IMR-90 (cell line): ENCODE data around the gene CROT. TPM values are rescaled to one million over a fixed set of nuclear protein-coding genes. Genes with fewer than 3 reads are reported as not detected.

Experiments
- ATAC-seq: fragments of 200-7000 bp; cut with Tn5 transposase; 2 replicates; pipeline ENCODE4 v1.9.1; 2020; ENCODE audit warnings: low read depth, mild to moderate bottlenecking, moderate library complexity
- BruUV-seq: library from RNA; stranded (reverse); fragments of 400-500 nt; replicated peaks from 2 replicates; lab custom pipeline; 2021; lab: Mats Ljungman, UMichigan
- CTCF ChIA-PET: fragments of 300-600 bp; formaldehyde crosslinking; extraction: SDS; loops from one replicate; lab custom pipeline; 2021; ENCODE audit warnings: antibody characterized with exemption; lab: Yijun Ruan, JAX
- POLR2A ChIA-PET: fragments of 300-600 bp; sonication (Branson Sonifier 250); formaldehyde crosslinking; loops from one replicate; lab custom pipeline; 2022; ENCODE audit warnings: antibody characterized with exemption; ENCODE audit not compliant: unreplicated experiment; lab: Charles Lee
- DNase-seq: peaks from one replicate; pipeline ENCODE4 v3.0.0; 2013
- H2AFZ ChIP-seq: replicated peaks from 2 replicates; pipeline ENCODE3; 2013; ENCODE audit warnings: low read length, mild to moderate bottlenecking; ENCODE audit not compliant: poor library complexity
- H2AK5ac ChIP-seq: 2 replicates; pipeline ENCODE4 v1.6.1; 2013; ENCODE audit warnings: low read depth, low read length, inconsistent platforms
- H2AK9ac ChIP-seq: replicated peaks from 2 replicates; pipeline ENCODE3; 2013; ENCODE audit warnings: mild to moderate bottlenecking, low read depth, low read length, moderate library complexity; ENCODE audit not compliant: poor library complexity
- H2BK120ac ChIP-seq: 2 replicates; pipeline ENCODE4 v1.6.1; 2013; ENCODE audit warnings: low read depth, low read length, inconsistent platforms
- H2BK15ac ChIP-seq: 3 replicates; pipeline ENCODE4 v1.6.1; 2013; ENCODE audit warnings: low read depth, low read length, inconsistent platforms
- H2BK20ac ChIP-seq: 2 replicates; pipeline ENCODE4 v1.6.1; 2013; ENCODE audit warnings: low read depth, mild to moderate bottlenecking, inconsistent platforms, low read length, moderate library complexity
- H2BK5ac ChIP-seq: 2 replicates; pipeline ENCODE4 v1.6.1; 2013; ENCODE audit warnings: mild to moderate bottlenecking, low read depth, low read length, inconsistent platforms; ENCODE audit not compliant: poor library complexity, severe bottlenecking
- H3K14ac ChIP-seq: replicated peaks from 2 replicates; pipeline ENCODE4 v1.6.1; 2013; ENCODE audit warnings: low read depth, low read length, inconsistent platforms
- H3K18ac ChIP-seq: 2 replicates; pipeline ENCODE4 v1.6.1; 2013; ENCODE audit warnings: low read depth, low read length, control low read depth
- H3K23ac ChIP-seq: 2 replicates; pipeline ENCODE4 v1.6.1; 2013; ENCODE audit warnings: low read depth, low read length, inconsistent platforms
- H3K27ac ChIP-seq: 2 replicates; pipeline ENCODE4 v1.5.1; 2013; ENCODE audit warnings: mild to moderate bottlenecking, control low read depth, low read length; ENCODE audit not compliant: insufficient read depth
- H3K27me3 ChIP-seq: 2 replicates; pipeline ENCODE4 v1.6.1; 2013; ENCODE audit warnings: low read length; ENCODE audit not compliant: control insufficient read depth, insufficient read depth
- H3K36me3 ChIP-seq: 2 replicates; pipeline ENCODE4 v1.6.1; 2013; ENCODE audit warnings: low read length, mixed read lengths; ENCODE audit not compliant: control insufficient read depth, insufficient read depth
- H3K4ac ChIP-seq: 2 replicates; pipeline ENCODE4 v1.6.1; 2013; ENCODE audit warnings: low read depth, low read length, inconsistent platforms
- H3K4me1 ChIP-seq: 2 replicates; pipeline ENCODE4 v1.6.1; 2013; ENCODE audit warnings: low read length, mixed read lengths; ENCODE audit not compliant: control insufficient read depth, insufficient read depth
- H3K4me2 ChIP-seq: 2 replicates; pipeline ENCODE4 v1.6.1; 2013; ENCODE audit warnings: low read depth, mild to moderate bottlenecking, control low read depth, low read length, moderate library complexity
- H3K4me3 ChIP-seq: 2 replicates; pipeline ENCODE4 v1.5.1; 2013; ENCODE audit warnings: low read depth, mild to moderate bottlenecking, control low read depth, low read length, moderate library complexity; ENCODE audit not compliant: insufficient read depth
- H3K56ac ChIP-seq: 2 replicates; pipeline ENCODE4 v1.6.1; 2013; ENCODE audit warnings: low read length, inconsistent platforms; ENCODE audit not compliant: insufficient read depth; ENCODE audit errors: extremely low read depth
- H3K79me1 ChIP-seq, 2 experiments: 2 replicates each; pipeline ENCODE4 v1.6.1; 2013; ENCODE audit warnings: low read length in 2 of 2, inconsistent platforms in 1 of 2, low read depth in 1 of 2
- H3K9ac ChIP-seq: 2 replicates; pipeline ENCODE4 v1.6.1; 2013; ENCODE audit warnings: low read depth, low read length, control low read depth
- H3K9me1 ChIP-seq: 2 replicates; pipeline ENCODE4 v1.6.1; 2013; ENCODE audit warnings: low read length, inconsistent platforms; ENCODE audit not compliant: insufficient read depth
- H3K9me3 ChIP-seq: 2 replicates; pipeline ENCODE4 v1.6.1; 2013; ENCODE audit warnings: low read length; ENCODE audit not compliant: control insufficient read depth, insufficient read depth
- H4K20me1 ChIP-seq: 2 replicates; pipeline ENCODE4 v1.6.1; 2013; ENCODE audit warnings: low read length, inconsistent platforms; ENCODE audit not compliant: insufficient read depth
- H4K5ac ChIP-seq: 2 replicates; pipeline ENCODE4 v1.6.1; 2013; ENCODE audit warnings: mild to moderate bottlenecking, low read depth, low read length, control low read depth
- H4K8ac ChIP-seq, 2 experiments: 2 replicates each; pipeline ENCODE4 v1.6.1; 2013; ENCODE audit warnings: low read depth in 2 of 2, low read length in 2 of 2, control low read depth in 1 of 2, inconsistent platforms in 1 of 2
- H4K91ac ChIP-seq: 2 replicates; pipeline ENCODE4 v1.6.1; 2013; ENCODE audit warnings: low read depth, low read length, inconsistent platforms; ENCODE audit not compliant: insufficient read depth
- BHLHE40 ChIP-seq: fragments of 150-350 bp; IDR thresholded peaks from 2 replicates; pipeline ENCODE4 v1.6.1; 2016; ENCODE audit warnings: mild to moderate bottlenecking, low read depth, low read length
- CEBPB ChIP-seq: IDR thresholded peaks from 2 replicates; pipeline ENCODE4 v1.6.1; 2012; ENCODE audit warnings: low read depth, low read length, improper control_type of control experiment
- CHD1 ChIP-seq: IDR thresholded peaks from 2 replicates; pipeline ENCODE4 v1.6.1; 2012; ENCODE audit warnings: low read depth, low read length, improper control_type of control experiment
- ELK1 ChIP-seq: fragments of 150-350 bp; IDR thresholded peaks from 2 replicates; pipeline ENCODE4 v1.6.1; 2016; ENCODE audit warnings: low read depth, mild to moderate bottlenecking, low read length, moderate library complexity, borderline replicate concordance
- FOS ChIP-seq: fragments of 150-350 bp; IDR thresholded peaks from 2 replicates; pipeline ENCODE4 v1.6.1; 2016; ENCODE audit warnings: low read depth, low read length
- MAFK ChIP-seq: IDR thresholded peaks from 2 replicates; pipeline ENCODE4 v1.6.1; 2012; ENCODE audit warnings: low read depth, low read length, improper control_type of control experiment
- MAZ ChIP-seq: IDR thresholded peaks from 2 replicates; pipeline ENCODE4 v1.6.1; 2012; ENCODE audit warnings: low read depth, mild to moderate bottlenecking, low read length, improper control_type of control experiment, moderate library complexity, borderline replicate concordance
- MXI1 ChIP-seq: IDR thresholded peaks from 2 replicates; pipeline ENCODE4 v1.6.1; 2012; ENCODE audit warnings: low read depth, mild to moderate bottlenecking, low read length, moderate library complexity, borderline replicate concordance
- NFE2L2 ChIP-seq: fragments of 150-350 bp; IDR thresholded peaks from 2 replicates; pipeline ENCODE4 v1.6.1; 2016; ENCODE audit warnings: low read depth, mild to moderate bottlenecking, low read length
- RAD21 ChIP-seq: IDR thresholded peaks from 2 replicates; pipeline ENCODE4 v1.6.1; 2012; ENCODE audit warnings: low read length, improper control_type of control experiment
- RCOR1 ChIP-seq: IDR thresholded peaks from 2 replicates; pipeline ENCODE4 v1.6.1; 2012; ENCODE audit warnings: mild to moderate bottlenecking, low read length, improper control_type of control experiment; ENCODE audit not compliant: insufficient replicate concordance
- SMC3 ChIP-seq: fragments of 150-350 bp; IDR thresholded peaks from 2 replicates; pipeline ENCODE4 v1.6.1; 2016; ENCODE audit warnings: low read depth, mild to moderate bottlenecking, antibody characterized with exemption, low read length, moderate library complexity
- USF2 ChIP-seq: fragments of 150-350 bp; IDR thresholded peaks from 2 replicates; pipeline ENCODE4 v1.6.1; 2017; ENCODE audit warnings: mild to moderate bottlenecking, antibody characterized with exemption, low read length, low read depth
- WGBS, 2 experiments: methylation state at CpG; one replicate each; pipeline versions ENCODE4 v1.1.5 to v1.1.7; 2013; ENCODE audit warnings: missing lambda C conversion rate in 2 of 2; ENCODE audit not compliant: insufficient read length in 1 of 2; ENCODE audit errors: extremely low coverage in 2 of 2; 5-methylcytosine and 5-hydroxymethylcytosine counted together
- dilution Hi-C: fragments of 300-500 bp; cut with HindIII; formaldehyde crosslinking; loops from one replicate; pipeline ENCODE4 v1.14.3; 2018; ENCODE audit warnings: low sequenced_read_pairs; ENCODE audit not compliant: unreplicated experiment
- in situ Hi-C: fragments of 300-500 bp; cut with MboI; formaldehyde crosslinking; loops from 3 replicates; pipeline ENCODE4 v1.14.3; 2019; ENCODE audit warnings: low sequenced_read_pairs, inconsistent platforms, mixed read lengths
- intact Hi-C: fragments of 100-400 bp; cut with micrococcal nuclease; formaldehyde crosslinking; loops from 2 replicates; pipeline ENCODE4 v1.10.0; 2022
- polyA plus RNA-seq, 3 experiments: library from polyadenylated mRNA; depleted of rRNA; stranded (reverse); fragments of >200 nt; gene quantifications; 2 replicates each; pipeline ENCODE4 v1.2.3, GENCODE V29; 2012; ENCODE audit warnings: low replicate concordance in 1 of 3
- total RNA-seq: library from RNA; depleted of rRNA; stranded (reverse); fragments of >200 nt; gene quantifications from 2 replicates; pipeline ENCODE4 v1.2.3, GENCODE V29; 2012

Gene CROT
- total and polyA plus RNA-seq, 2 of the 4 experiments (the other 2 are of a cell fraction), result 7.5 to 10.0 TPM

GRCh38 chr7:87341441-87341840 is 4.0 kb upstream of the CROT start:
- Histone ChIP-seq H3K9ac (0 out of 2 replicates have a peak overlapping the region, but pooled peaks have one; percentile 17), H2AFZ (no peak overlapping the region), H4K20me1 (no peaks in the 10 kb centered on the region), H2BK15ac (no peak overlapping the region), H3K9me1 (peaks cover 9% of the 10 kb centered on the region; the same call in 1 of the 2 replicates), H2BK120ac (0 out of 2 replicates have a peak overlapping the region, but pooled peaks have one; percentile 59), H3K79me1 (peaks cover 7 to 27% of the 10 kb centered on the region in 2 experiments), H2BK20ac (0 out of 2 replicates have a peak overlapping the region, but pooled peaks have one; percentile 9), H3K36me3 (peaks cover 6% of the 10 kb centered on the region), H4K5ac (peak overlapping the region; percentile 36; the same call in 1 of the 2 replicates), H3K18ac (peak overlapping the region; percentile 14), H4K8ac (peak overlapping the region in 1 of 2 experiments; percentile 57; a peak in 1 of 4 replicates), H3K56ac (no peak overlapping the region; the same call in 1 of the 2 replicates), H3K4me2 (peak overlapping the region; percentile 52; the same call in 1 of the 2 replicates), H2AK5ac (0 out of 2 replicates have a peak overlapping the region, but pooled peaks have one; percentile 62), H2BK5ac (no peak overlapping the region), H2AK9ac (no peak overlapping the region), H4K91ac (peak overlapping the region; percentile 61; the same call in 1 of the 2 replicates), H3K4ac (0 out of 2 replicates have a peak overlapping the region, but pooled peaks have one; percentile 7), H3K23ac (peak overlapping the region; percentile 71; the same call in 1 of the 2 replicates), H3K27me3 (no peaks in the 10 kb centered on the region), H3K14ac (no peak overlapping the region), H3K4me3 (no peak overlapping the region), H3K4me1 (peaks cover 7% of the 10 kb centered on the region), H3K9me3 (no peaks in the 10 kb centered on the region), H3K27ac (no peak overlapping the region)
- POLR2A ChIA-PET, result no interaction called here
- in situ Hi-C loops, result no loop called here
- intact Hi-C loops, result loop anchor here (10.0 kb wide), 1 partner anchor 187 kb away; the partner anchor contains the start of gene DMTF1
- no peak for TF ChIP-seq NFE2L2
- TF ChIP-seq RAD21, result no peak
- TF ChIP-seq CHD1, result no peak
- no peak for TF ChIP-seq CEBPB
- TF ChIP-seq ELK1, result no peak
- no peak for TF ChIP-seq SMC3
- TF ChIP-seq MXI1, result no peak
- no peak for TF ChIP-seq FOS
- no peak for TF ChIP-seq MAZ
- no peak for TF ChIP-seq MAFK
- no peak for TF ChIP-seq BHLHE40
- TF ChIP-seq USF2, result no peak
- no peak for TF ChIP-seq RCOR1
- no peak for DNase-seq
- dilution Hi-C loops, result no loop called here
- BruUV-seq, result no TSS peak
- WGBS, 2 experiments, result 83% methylated on average over 1 of the region's 2 CpGs; no CpG with 5 or more reads in 1 of the 2 experiments
- ATAC-seq, result no peak
- CTCF ChIA-PET, result no interaction called here
